ENCODE data around the gene PC. TPM values are rescaled to one million over a fixed set of nuclear protein-coding genes. Genes with fewer than 3 reads are reported as not detected.

The PC gene
- total and polyA plus RNA-seq, 9 of the 15 experiments (the other 6 are each of a cell fraction or from before 2014, with no cell fraction given): 0.94 to 38.0 (median 8.7) TPM

- TF ChIP-seq NFYB (IDR thresholded peaks at IDR 0.05; ENCODE audit: extremely low read depth, insufficient read length) (peak; percentile 47), LEF1 (IDR thresholded peaks at IDR 0.05) (peak; percentile 34; the same call in 1 of the 2 replicates), ZKSCAN1 (IDR thresholded peaks at IDR 0.05; ENCODE audit: low read depth, low read length) (no peak), TARDBP (IDR thresholded peaks at IDR 0.05) (no peak), CBFA2T2 (conservative IDR thresholded peaks at IDR 0.05) (peak; percentile 56), TAF9B (IDR thresholded peaks at IDR 0.05; ENCODE audit: partially characterized antibody) (peak; percentile 92), ZBTB49 (CRISPR knock-in tag; IDR thresholded peaks at IDR 0.05; ENCODE audit: borderline replicate concordance) (no peak), PKNOX1 (IDR thresholded peaks at IDR 0.05) (peak; percentile 99), ZNF644 (tag; IDR thresholded peaks at IDR 0.05; ENCODE audit: low read depth) (no peak), ZNF232 (CRISPR knock-in tag; IDR thresholded peaks at IDR 0.05) (no peak), SPI1 (IDR thresholded peaks at IDR 0.05; ENCODE audit: borderline replicate concordance, low read depth, low read length) (peak; percentile 82), ZNF76 (CRISPR knock-in tag; IDR thresholded peaks at IDR 0.05; ENCODE audit: borderline replicate concordance) (no peak), NKRF (IDR thresholded peaks at IDR 0.05; ENCODE audit: borderline replicate concordance) (peak; percentile 92), FOXA3 (CRISPR knock-in tag; conservative IDR thresholded peaks at IDR 0.05 in 1 of 2, IDR thresholded peaks at IDR 0.05 in 1 of 2) (peak in 1 of 2 experiments; percentile 9; a peak in 1 of 4 replicates), SREBF2 (CRISPR knock-in tag; IDR thresholded peaks at IDR 0.05) (0 out of 2 replicates have a peak, but pooled peaks have one; percentile 61), ZBTB33 (CRISPR knock-in tag; IDR thresholded peaks at IDR 0.05) (peak; percentile 55; the same call in 1 of the 2 replicates), GTF2F1 (IDR thresholded peaks at IDR 0.05; ENCODE audit: low read depth, low read length) (no peak), NCOA1 (IDR thresholded peaks at IDR 0.05; ENCODE audit: low read depth) (peak; percentile 13; the same call in 1 of the 2 replicates), POLR2G (IDR thresholded peaks at IDR 0.05; ENCODE audit: low read depth, low read length) (peak; percentile 91)
These were observed at the start of gene PC (continued) for GRCh38 chr11:66958232-66958955.
